GM18511 (cell line): ENCODE data around the gene MYCBP2.
"Not testable (repeated sequence)": the region's sequence is repeated elsewhere in the genome, so short reads cannot be mapped to it uniquely, and the experiment has no call there.

ENCODE experiments used
- ATAC-seq: cut with Tn5 transposase; IDR thresholded peaks from one replicate; pipeline ENCODE4 v1.9.1; 2021; ENCODE audit warnings: mild to moderate bottlenecking, moderate library complexity; ENCODE audit not compliant: unreplicated experiment

The MYCBP2 gene

GRCh38 chr13:77215543-77215942 is 111.4 kb downstream of the MYCBP2 start:
- no peak for ATAC-seq

DNA sequence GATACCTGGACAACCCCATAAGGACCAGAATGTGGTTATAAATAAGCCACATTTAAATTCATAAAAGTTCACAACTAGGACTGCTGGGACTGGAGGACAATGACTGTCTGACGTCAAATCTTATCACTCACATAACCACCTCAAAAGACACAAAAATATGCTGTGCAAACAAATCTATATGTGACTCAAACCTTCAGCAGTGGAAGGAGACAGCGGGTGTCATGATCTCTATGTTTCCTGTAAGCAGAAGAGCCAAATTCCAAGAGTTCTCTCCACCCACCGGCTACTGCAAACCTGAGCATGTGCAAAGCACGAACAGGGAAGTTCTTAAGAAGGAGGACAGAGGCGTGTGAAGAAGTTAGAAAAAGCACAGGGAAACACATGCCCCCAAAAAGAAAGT is 113.2 kb downstream of the MYCBP2 start:
- ATAC-seq: no peak

DNA sequence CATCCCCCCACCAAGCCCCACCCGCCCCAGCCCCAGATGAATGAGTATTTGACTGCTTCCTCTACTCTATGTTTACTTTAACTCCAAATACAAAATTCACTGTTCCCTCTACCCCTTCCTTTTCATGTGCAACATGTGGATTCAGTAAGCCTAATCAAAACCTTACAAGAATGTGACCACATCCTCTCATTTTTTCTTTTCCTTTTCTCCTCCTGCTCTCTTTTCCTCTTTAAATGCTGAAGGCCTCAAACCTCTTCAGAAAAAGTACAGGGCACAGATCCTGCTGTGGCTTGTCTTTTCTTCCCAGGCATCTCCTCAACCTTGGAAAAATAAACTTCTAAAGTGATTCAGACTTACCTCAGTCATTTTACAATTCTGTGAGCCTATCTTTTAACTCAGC is 119.0 kb downstream of the MYCBP2 start:
- no peak for ATAC-seq

- ATAC-seq: not testable (repeated sequence)
Observed at GRCh38 chr13:77198995-77199394, 127.9 kb downstream of the MYCBP2 start.

DNA sequence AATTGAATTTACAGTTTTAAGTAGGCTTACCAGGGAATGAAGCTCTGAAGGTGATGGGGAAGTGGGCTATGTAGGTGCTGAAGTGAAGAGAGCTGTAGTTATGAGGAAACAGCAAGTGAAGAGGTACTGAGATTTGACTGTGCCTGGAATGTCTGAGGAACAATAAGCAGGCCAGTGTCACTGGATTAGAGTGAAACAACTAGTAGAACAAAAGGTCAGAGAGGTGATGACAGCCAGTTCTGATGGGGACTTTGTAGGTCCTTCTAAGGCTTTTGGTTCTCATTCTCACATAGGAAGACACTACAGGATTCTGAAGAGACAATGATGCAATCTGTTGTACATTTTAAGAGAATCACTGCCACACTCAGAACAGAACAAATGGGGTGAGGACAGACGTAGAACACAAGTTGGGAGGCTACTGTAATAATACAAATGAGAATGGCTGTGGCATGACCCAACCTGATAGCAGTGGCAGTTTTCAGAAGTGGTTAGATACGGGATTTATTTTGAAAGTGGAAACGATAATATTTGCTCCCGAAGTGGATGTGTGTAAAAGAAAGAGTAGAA is 130.8 kb downstream of the MYCBP2 start:
- no peak for ATAC-seq

DNA sequence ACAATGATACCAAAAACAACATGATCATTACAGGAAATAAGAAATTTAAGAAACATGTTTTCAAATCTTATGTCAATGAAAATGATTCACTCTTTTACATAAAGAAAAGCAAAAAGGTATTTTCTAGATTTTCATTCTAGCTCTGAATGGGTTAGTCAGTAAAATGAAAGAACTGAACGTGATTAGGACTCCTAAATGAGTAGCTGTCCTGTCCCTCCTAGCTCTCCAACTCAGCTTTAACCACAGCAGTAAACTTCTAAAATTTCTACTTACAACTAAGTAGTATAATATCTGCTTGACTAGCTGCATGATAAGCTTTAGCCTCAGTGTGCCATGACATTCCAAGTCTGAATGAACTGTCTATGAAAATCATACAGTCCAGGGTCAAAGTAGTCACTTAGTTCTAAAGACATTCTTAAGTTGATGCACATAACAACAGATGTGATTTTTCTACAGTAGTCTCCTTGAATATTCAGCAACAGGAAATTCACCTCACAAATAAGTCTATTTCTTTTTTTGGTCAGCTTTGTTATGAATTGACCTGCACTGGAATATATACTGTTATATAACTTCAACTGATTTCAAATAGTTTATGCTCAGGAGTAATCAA is 136.4 kb downstream of the MYCBP2 start:
- no peak for ATAC-seq

DNA sequence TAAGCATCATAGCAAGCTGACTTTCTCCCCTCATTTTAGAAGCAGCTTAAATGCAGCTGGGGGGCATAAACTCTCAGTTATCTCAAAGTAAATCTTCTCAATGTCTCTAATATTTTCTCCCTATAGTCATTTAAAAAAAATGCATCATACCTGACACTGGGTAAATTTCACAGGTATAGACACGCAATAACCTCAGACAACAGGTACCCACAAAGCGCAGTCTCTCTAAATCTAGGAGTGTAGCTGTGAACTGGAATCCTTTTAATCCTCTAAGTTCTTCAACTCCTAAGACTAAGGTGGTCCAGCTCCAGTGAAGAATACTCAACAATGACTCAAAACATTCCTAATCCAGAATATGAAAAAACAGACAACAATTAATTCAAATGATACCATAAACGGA is 141.2 kb downstream of the MYCBP2 start:
- no peak for ATAC-seq

- peak; percentile 98 for ATAC-seq
Observed at GRCh38 chr13:77184455-77184854, 142.4 kb downstream of the MYCBP2 start.

- ATAC-seq: no peak
Observed at GRCh38 chr13:77180011-77180410, 146.9 kb downstream of the MYCBP2 start.

DNA sequence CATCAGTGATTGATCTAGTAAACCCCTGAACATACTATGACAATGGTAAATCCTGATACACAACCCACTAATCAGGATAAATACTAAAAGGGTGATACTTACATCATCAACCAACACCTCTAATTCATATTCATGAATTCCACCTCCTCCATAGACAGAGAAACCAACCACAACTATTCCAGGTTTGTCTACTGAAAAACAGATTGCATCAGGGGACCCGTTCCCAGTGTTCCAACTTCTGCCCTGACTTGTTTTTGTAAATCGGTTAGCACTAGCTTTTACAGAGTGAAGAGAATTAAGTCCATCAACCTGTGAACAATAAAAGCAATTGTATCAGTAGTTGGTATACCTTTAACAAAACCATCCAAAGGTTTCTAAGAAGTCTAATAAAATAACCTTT is 149.2 kb downstream of the MYCBP2 start:
- no peak for ATAC-seq

GRCh38 chr13:77176350-77176749 is 150.5 kb downstream of the MYCBP2 start:
- no peak for ATAC-seq

DNA sequence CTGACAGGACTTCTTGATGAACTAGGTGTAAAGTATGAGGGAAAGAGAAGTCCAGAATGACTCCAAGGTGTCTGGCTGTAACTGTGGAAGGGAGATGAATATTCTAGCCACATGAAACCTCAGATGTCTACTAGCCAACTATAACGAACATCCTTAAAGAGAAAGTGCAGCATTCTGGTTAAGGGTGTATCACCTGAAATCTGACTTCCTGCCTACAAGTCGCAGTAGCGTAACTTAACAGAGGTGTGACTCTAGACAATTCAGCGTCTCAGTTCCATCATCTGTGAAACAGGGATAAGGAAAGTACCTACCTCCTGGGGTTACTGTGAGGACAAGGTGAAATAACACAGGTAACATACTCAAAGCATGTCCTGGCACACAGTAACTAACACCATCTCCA is 154.2 kb downstream of the MYCBP2 start:
- ATAC-seq: no peak

GRCh38 chr13:77171451-77171850 is 155.4 kb downstream of the MYCBP2 start:
- no peak for ATAC-seq

DNA sequence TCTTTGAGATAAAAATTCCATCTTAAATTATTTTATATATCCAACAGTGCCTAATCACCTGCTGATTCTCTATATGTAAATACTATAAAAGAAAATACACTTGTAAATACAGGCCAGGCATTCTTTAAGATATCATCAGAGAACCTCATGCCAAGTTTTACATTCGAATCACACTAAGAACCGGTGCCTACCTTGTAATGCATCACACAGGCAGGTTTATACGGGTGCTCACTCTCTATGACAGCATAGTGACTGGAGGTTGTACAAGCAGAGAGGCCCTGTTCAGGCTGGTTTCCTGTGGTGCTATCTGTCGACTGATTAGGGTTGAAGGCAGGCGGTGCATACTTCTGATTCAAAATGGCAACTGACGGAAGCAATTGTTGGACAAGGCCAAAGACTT is 158.7 kb downstream of the MYCBP2 start:
- ATAC-seq: no peak

GRCh38 chr13:77150651-77151050 is 176.2 kb downstream of the MYCBP2 start:
- no peak for ATAC-seq

- ATAC-seq: no peak
Observed at GRCh38 chr13:77143431-77143830, 183.5 kb downstream of the MYCBP2 start.

GRCh38 chr13:77139306-77139705 is 187.6 kb downstream of the MYCBP2 start:
- ATAC-seq: no peak

- no peak for ATAC-seq
Observed at GRCh38 chr13:77138813-77139212, 188.1 kb downstream of the MYCBP2 start.

DNA sequence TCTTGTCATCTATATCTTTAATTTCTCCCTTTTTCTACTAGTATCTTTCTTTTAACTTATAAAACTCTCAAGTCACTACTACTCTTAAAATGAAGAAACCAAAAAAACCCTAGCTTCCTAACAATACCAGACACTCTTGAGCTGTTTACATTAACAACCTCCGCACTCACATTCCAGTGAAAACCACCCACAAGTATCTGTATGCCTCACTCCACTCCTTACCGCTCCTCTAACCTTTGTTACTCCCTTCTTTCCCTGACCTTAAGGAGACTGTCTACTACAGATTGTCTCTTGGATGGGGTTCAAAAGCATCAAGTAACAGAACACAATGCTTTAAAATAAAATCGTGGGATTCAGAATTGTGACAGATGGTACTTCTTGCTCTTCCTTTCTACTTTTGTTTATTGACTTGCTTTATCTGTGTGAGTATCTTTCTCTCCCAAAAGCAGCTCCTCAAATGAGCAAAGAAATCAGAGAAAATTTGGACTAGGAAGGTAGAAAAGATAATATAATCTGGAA is 189.9 kb downstream of the MYCBP2 start:
- no peak for ATAC-seq

DNA sequence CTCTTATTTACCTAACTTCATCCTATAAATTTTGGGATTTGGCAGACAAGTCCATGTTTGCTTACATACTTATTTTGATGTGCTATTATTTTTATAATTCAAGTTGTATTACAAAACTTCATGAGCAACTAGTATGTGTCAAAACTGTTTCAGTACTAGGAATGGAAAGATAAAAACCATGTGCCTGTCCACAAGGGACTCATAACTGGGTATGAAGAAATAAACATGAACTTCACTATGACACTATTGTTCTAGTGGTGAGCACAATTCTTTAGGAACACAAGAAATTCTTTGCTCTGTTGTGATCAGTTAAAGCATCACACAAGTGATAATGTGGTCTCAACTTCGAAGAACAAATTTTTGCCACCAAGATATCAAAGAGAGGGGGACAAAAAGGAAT is 202.5 kb downstream of the MYCBP2 start:
- ATAC-seq: no peak

DNA sequence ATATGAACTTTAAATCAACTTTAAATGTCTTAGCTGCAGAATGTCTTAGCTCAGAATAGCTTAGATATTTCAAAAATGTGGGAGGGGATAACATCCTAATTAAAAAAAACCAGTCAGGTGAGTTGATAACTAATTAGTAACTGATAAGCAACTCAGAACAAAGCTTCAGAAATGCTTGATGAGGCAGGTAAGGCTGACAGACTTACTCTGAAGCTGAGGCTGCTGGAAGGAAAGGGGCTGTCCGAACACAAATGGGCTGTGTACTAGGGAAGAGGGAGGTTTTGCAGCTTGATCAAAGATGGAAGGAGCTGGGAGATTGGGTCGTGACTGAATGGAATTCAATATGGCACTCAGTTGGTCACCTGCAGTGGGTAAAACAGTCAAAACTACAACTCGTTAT is 208.8 kb downstream of the MYCBP2 start:
- no peak for ATAC-seq

DNA sequence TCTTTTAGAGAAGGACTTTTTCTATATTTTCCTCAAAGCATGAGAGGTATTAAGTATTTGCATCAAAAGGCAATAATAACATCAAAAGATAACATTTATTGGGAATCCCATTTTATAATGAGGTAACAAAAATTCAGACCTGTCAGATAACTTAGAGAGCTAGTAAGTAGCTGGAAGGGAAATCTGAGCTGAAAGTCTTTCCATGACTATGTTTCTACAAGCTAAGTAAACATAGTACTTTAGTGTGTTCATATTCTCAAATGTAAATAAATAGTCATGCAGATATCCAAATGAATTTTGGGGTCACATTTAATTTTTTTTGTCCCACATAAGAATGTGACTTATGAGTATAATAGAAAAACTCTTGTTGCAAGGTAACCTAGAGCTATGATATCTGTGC is 212.6 kb downstream of the MYCBP2 start:
- ATAC-seq: no peak

- no peak for ATAC-seq
Observed at GRCh38 chr13:77113496-77113895, 213.4 kb downstream of the MYCBP2 start.
